ENCODE data around the gene HPS5. TPM values are rescaled to one million over a fixed set of nuclear protein-coding genes. Genes with fewer than 3 reads are reported as not detected.
"Not testable (repeated sequence)": the region's sequence is repeated elsewhere in the genome, so short reads cannot be mapped to it uniquely, and the experiment has no call there.

HPS5 gene
- total RNA-seq, 4 donors from 2014 or later = 10.8 to 21.2 (median 15.5) TPM

GRCh38 chr11:18265949-18266348 lies 56.0 kb downstream of the HPS5 start, which contains the start of gene SAA1:
Gene SAA1, plus strand, starts transcription at chr11:18266264. Its CDS starts 624 bp downstream, at chr11:18266888.
- H3K36me3 ChIP-seq = no peaks in the 10 kb centered on the region
- no peaks in the 10 kb centered on the region for H3K27me3 ChIP-seq
- no peak within 1 kb of the TSS for H3K4me3 ChIP-seq
- peaks cover 0 to 4% (median 0%) of the 10 kb centered on the region in 3 donors for H3K4me1 ChIP-seq
- DNase-seq = no peak
- intact Hi-C loops (cut with DNase I) = no loop called here
- H3K27ac ChIP-seq = peak within 1 kb of the TSS in 1 of 4 donors; percentile 14
- no peaks in the 10 kb centered on the region for H3K9me3 ChIP-seq
- no peak for TF ChIP-seq POLR2A (IDR thresholded peaks at IDR 0.05)
- WGBS, 2 donors = 32 to 33% methylated on average over 4 to 5 of the region's 8 CpGs

GRCh38 chr11:18264677-18265555 lies 57.0 kb downstream of the HPS5 start:
- 58 to 71% methylated on average over 1 of the region's 1 CpG for WGBS, 2 donors
- no peaks in the 10 kb centered on the region for H3K9me3 ChIP-seq
- TF ChIP-seq CTCF (IDR thresholded peaks at IDR 0.05) (no peak), POLR2A (IDR thresholded peaks at IDR 0.05) (no peak)
- H3K4me1 ChIP-seq = peaks cover 0 to 4% (median 0%) of the 10 kb centered on the region in 3 donors
- H3K4me3 ChIP-seq = no peak overlapping the region
- no peak for DNase-seq
- no peak overlapping the region for H3K27ac ChIP-seq
- intact Hi-C loops (cut with DNase I) = no loop called here
- H3K27me3 ChIP-seq = no peaks in the 10 kb centered on the region
- H3K36me3 ChIP-seq = no peaks in the 10 kb centered on the region

- Histone ChIP-seq H3K27me3 (no peaks in the 10 kb centered on the region), H3K4me3 (no peak overlapping the region), H3K4me1 (peaks cover 0 to 4% (median 0%) of the 10 kb centered on the region in 3 donors), H3K27ac (no peak overlapping the region), H3K9me3 (no peaks in the 10 kb centered on the region), H3K36me3 (no peaks in the 10 kb centered on the region)
- intact Hi-C loops (cut with DNase I) = no loop called here
- WGBS, 2 donors = 68 to 75% methylated on average over 4 of the region's 4 CpGs
- no peak for DNase-seq
- TF ChIP-seq CTCF (IDR thresholded peaks at IDR 0.05) = no peak
- TF ChIP-seq POLR2A (IDR thresholded peaks at IDR 0.05) = no peak
Measured at GRCh38 chr11:18264035-18264434, 57.9 kb downstream of the HPS5 start.

- H3K4me1 ChIP-seq; H3K27ac ChIP-seq; H3K36me3 ChIP-seq; H3K9me3 ChIP-seq; DNase-seq; H3K27me3 ChIP-seq; intact Hi-C loops (cut with DNase I); H3K4me3 ChIP-seq: not testable (repeated sequence)
- WGBS, 2 donors = 63 to 64% methylated on average over 8 of the region's 8 CpGs
Measured at GRCh38 chr11:18262681-18263350, 59.1 kb downstream of the HPS5 start.

GRCh38 chr11:18261721-18262120 lies 60.2 kb downstream of the HPS5 start:
- Histone ChIP-seq H3K4me1 (peaks cover 0 to 4% (median 0%) of the 10 kb centered on the region in 3 donors), H3K36me3 (no peaks in the 10 kb centered on the region), H3K27me3 (no peaks in the 10 kb centered on the region), H3K9me3 (no peaks in the 10 kb centered on the region), H3K27ac (no peak overlapping the region), H3K4me3 (no peak overlapping the region)
- TF ChIP-seq POLR2A (IDR thresholded peaks at IDR 0.05) (no peak), CTCF (IDR thresholded peaks at IDR 0.05) (no peak)
- DNase-seq = no peak
- intact Hi-C loops (cut with DNase I) = no loop called here
- 89 to 90% methylated on average over 5 to 14 of the region's 14 CpGs for WGBS, 2 donors

- TF ChIP-seq POLR2A (IDR thresholded peaks at IDR 0.05) (no peak), CTCF (IDR thresholded peaks at IDR 0.05) (no peak)
- Histone ChIP-seq H3K27me3 (peaks cover 0 to under 1% (median 0%) of the 10 kb centered on the region in 4 donors), H3K9me3 (no peaks in the 10 kb centered on the region), H3K27ac (no peak overlapping the region), H3K36me3 (no peaks in the 10 kb centered on the region), H3K4me1 (no peaks in the 10 kb centered on the region), H3K4me3 (no peak overlapping the region)
- no peak for DNase-seq
- intact Hi-C loops (cut with DNase I) = no loop called here
Measured at GRCh38 chr11:18259259-18259658, 62.7 kb downstream of the HPS5 start.

All from esophagus squamous epithelium (tissue), 5 donors.